OCI-LY1 (cell line): ENCODE data around the gene GDPD3.

Experiments
- CTCF ChIP-seq: fragments of 200-600 bp; sonication (generic), shearing (Covaris generic); IDR thresholded peaks from 2 replicates; pipeline ENCODE4 v1.5.1; 2017; ENCODE audit warnings: mild to moderate bottlenecking, antibody characterized with exemption, low read length, moderate library complexity, mixed read lengths
- EZH2 ChIP-seq: fragments of 200-600 bp; sonication (generic), shearing (Covaris generic); IDR thresholded peaks from 2 replicates; pipeline ENCODE4 v1.8.0; 2017; ENCODE audit warnings: borderline replicate concordance, mixed run types, mild to moderate bottlenecking, antibody characterized with exemption, low read length, moderate library complexity, mixed read lengths

GRCh38 chr16:30143347-30143702 lies 30.0 kb upstream of the GDPD3 start:
- TF ChIP-seq CTCF = no peak
- TF ChIP-seq EZH2 = no peak
